Medulla oblongata (tissue), 1 donor: Measurements from ENCODE around the gene ZFPM1.

Experiments used
- DNase-seq: peaks from one replicate; pipeline ENCODE4 v3.0.0-alpha.2; 2015; ENCODE audit errors: extremely low spot score

The ZFPM1 gene

GRCh38 chr16:88497561-88498462 is 44.7 kb downstream of the ZFPM1 start:
- no peak for DNase-seq

- no peak for DNase-seq
These were observed 45.6 kb downstream of the ZFPM1 start for GRCh38 chr16:88498576-88499208.

DNA sequence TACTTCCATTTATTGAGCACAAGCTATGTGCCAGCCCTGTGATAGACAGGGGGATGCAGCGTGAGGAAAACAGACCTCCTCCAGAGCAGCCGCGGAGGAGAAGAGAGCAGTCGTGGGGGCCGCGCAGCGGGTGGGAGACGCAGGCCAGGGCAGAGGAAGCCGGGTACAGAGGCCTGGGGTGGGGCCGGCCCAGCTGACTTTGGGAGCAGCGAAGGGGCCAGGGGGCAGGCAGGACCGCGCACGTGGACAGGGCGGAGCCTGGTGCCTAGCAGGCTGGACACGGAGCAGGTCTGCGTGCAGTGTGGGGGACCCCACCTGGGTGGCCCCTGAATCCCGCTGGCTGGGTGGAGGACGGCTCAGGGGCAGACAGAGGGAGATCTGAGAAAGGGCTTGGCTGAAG is 46.2 kb downstream of the ZFPM1 start:
- no peak for DNase-seq

GRCh38 chr16:88499836-88500251 is 46.8 kb downstream of the ZFPM1 start:
- DNase-seq: no peak

- DNase-seq: no peak
These were observed 47.2 kb downstream of the ZFPM1 start for GRCh38 chr16:88500255-88500661.

GRCh38 chr16:88502371-88502770 is 49.3 kb downstream of the ZFPM1 start:
- DNase-seq: no peak

DNA sequence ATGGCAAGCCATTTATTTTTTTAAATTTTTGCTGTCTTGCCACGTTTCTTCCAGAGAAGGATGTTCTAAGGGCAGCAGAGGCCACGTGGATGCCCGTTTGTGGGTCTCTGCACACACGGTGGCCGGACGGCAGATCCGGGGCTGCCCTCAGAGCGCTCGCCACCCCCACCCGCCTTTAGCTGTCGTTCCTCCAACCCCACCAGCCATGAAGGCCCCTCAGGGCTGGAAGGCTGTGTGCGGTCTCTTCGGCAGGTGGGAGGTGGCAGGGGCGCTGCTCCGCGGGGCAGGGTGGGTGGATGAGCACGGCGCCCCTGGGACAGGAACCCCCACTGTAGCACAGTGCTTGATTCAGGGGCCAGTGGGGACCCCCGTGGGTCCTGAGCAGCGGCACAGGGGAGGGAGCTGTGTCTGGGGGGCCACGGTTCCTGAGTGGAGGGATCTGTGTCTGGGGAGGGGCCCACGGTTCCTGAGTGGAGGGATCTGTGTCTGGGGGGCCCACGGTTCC is 49.7 kb downstream of the ZFPM1 start:
- DNase-seq: no peak

DNA sequence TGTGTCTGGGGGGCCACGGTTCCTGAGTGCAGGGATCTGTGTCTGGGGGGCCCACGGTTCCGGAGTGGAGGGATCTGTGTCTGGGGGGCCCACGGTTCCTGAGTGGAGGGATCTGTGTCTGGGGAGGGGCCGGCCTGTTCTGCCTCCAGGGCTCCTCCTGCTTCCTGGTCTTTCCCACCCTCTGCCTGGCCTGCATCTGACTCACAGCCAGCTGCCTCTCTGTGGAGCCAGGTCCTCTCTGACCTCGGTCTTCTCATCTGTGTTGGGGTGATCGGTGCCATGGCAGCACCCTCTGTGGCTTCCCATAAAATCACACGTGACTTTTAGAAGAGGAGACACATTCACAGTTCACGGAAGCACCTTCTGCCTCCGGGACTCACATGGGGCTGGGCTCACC is 50.3 kb downstream of the ZFPM1 start:
- no peak for DNase-seq

DNA sequence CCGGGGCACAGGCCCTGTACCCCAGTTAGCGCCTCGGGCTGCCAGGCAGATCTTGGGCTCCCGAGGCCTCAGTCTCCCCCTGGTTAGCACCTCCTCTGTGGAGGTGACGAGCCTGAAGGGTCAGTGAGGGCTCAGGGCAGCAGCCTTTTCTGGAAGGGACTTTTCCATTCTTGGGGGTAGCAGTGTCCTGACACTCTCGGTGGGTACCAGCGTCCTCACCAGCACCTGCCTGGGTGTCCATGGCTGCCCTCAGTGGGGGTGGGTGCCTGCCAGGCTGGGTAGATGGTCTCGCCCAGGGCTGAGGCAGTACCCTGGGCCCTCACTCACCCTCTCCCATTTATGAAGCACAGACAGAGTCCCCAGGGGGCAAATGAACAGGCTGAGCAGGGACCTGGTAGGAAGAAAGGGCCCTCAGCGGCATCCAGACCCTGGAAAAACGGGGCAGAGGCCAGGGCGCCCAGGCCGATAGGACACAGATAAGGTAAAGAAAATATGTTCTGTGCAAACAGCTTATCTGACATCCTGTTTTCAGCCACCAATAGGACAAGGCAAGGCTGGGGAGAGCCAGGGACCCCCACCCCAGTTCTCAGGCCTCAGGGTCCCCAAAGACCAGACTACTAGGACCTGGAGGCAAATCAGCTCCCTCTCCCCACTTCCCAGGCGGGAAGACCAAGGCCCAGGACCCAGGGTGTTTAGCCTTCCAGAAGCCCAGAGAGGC is 50.9 kb downstream of the ZFPM1 start:
- DNase-seq: no peak

DNA sequence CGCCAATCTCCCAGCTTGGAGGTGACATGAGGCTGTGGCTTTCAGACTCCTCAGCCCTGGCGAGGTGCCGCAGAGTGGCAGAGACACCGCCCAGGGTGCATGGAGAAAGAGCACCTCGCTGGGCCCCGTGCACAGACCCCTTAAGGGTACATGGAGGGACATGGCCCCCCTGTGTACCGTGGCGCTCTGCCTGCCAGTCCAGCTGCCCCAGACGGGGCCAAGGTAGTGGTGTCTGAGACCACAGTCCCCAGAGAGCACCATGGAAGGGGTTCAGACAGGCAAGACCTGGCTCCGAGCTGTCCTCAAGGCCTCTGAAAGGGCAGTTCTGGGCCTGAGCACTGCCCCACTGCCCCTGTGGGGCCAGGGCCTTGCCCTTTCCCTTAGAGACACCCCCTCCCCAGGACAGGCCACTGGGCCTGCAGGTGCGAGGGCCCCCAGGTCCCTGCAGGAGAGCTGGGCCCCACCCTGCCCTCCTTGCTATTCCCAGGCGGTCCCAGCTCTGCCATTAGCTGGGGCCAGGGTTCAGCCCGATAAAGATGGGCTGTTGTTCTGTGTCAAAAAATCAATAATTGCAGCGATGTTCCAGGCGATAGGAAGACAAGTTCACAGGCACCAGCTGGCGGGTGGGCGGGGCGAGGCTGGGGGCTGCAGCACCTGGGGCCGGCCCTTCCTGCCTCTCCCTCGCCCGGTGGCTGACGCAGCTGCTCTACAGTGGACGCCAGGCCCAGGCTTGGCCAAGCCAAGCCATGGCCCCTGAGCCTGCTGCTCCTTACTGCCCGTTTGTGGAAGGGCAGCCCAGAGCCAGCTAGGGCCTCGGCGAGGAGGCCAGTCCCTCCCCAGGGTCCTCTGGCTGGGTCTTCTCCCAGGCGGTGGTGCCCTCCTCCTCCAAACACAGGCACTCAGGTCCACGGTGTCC is 51.7 kb downstream of the ZFPM1 start:
- no peak for DNase-seq

- DNase-seq: no peak
These were observed 52.5 kb downstream of the ZFPM1 start for GRCh38 chr16:88505405-88506082.

- no peak for DNase-seq
These were observed 53.6 kb downstream of the ZFPM1 start for GRCh38 chr16:88506723-88507122.

DNA sequence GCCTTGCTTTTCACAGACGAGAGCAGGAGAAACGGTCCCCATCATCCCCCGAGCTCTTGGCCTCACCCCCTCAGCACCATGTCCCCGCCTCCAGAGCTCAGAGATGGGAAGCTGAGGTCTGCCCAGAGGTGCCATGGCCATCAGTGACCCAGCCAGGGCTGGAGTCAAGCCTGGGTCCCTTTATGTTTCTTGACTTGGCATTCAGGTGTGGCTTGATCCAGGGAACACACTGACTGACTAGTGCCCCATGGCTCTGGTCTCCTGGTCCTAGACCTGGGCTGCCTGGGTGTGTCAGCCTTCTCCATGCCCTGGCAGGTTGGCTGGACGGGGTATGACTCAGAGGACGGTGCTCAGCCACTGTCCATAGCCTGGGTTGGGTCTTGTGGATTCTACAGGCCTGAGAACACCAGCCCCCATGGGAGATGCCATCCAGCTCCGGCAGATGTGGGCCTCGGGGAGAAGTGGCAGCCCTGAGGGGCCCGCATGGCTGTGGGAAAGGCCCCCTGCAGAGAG is 54.2 kb downstream of the ZFPM1 start:
- DNase-seq: no peak

GRCh38 chr16:88508376-88508867 is 55.3 kb downstream of the ZFPM1 start:
- DNase-seq: no peak

- no peak for DNase-seq
These were observed 56.0 kb downstream of the ZFPM1 start for GRCh38 chr16:88508868-88509748.

- no peak for DNase-seq
These were observed 56.6 kb downstream of the ZFPM1 start for GRCh38 chr16:88509749-88510069.

GRCh38 chr16:88510091-88510994 is 57.3 kb downstream of the ZFPM1 start:
- no peak for DNase-seq

DNA sequence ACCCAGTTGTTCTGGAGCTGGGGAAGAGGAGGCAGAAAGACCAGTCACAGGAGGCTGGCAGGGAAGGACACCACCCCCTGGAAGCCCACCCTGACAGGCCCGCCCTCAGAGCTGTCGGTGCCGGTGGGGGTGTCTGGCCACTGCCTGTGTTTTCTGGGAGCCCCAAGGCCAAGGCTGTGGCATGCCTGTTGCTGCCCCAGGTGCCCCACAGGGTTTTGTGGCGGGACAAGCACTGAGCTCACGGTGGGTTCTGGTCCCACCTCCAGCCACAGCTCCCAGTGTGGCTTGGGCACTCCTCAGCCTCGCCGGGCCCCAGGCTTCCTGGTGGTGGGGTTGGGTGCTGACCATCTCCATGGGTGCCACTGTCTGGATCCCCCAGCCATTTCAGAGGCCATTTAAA is 58.0 kb downstream of the ZFPM1 start:
- DNase-seq: no peak
